ENCODE results near the gene SLC2A11.
"Not testable (repeated sequence)": the region's sequence is repeated elsewhere in the genome, so short reads cannot be mapped to it uniquely, and the experiment has no call there.

The SLC2A11 gene

GRCh38 chr22:23856721-23857605 lies 712 bp upstream of the SLC2A11 start:
- Histone ChIP-seq H3K4me1 (ENCODE audit: control insufficient read depth in 1 of 2, insufficient read depth in 1 of 2, low read depth in 1 of 2, low read length in 1 of 2) (peaks cover 22 to 26% of the 10 kb centered on the region in 2 experiments), H3K9me3 (no peaks in the 10 kb centered on the region), H3K36me3 (no peaks in the 10 kb centered on the region), H3K27me3 (peaks cover 14% of the 10 kb centered on the region), H3K4me3 (ENCODE audit: low read depth in 1 of 2, low read length in 1 of 2) (peak overlapping the region; percentile 72 to 80), H3K27ac (peak overlapping the region; percentile 77)
- no peak for TF ChIP-seq CTCF (IDR thresholded peaks at IDR 0.05)

- H3K27ac ChIP-seq, result no peak overlapping the region
- peak overlapping the region; percentile 72 to 80 for H3K4me3 ChIP-seq (ENCODE audit: low read depth in 1 of 2, low read length in 1 of 2)
- H3K27me3 ChIP-seq, result peaks cover 14% of the 10 kb centered on the region
- H3K4me1 ChIP-seq (ENCODE audit: control insufficient read depth in 1 of 2, insufficient read depth in 1 of 2, low read depth in 1 of 2, low read length in 1 of 2), result peaks cover 22 to 26% of the 10 kb centered on the region in 2 experiments
- no peak for TF ChIP-seq CTCF (IDR thresholded peaks at IDR 0.05)
- no peaks in the 10 kb centered on the region for H3K9me3 ChIP-seq
- H3K36me3 ChIP-seq, result no peaks in the 10 kb centered on the region
Observed at GRCh38 chr22:23858484-23858815, 775 bp downstream of the SLC2A11 start.

- Histone ChIP-seq H3K4me3 (ENCODE audit: low read depth in 1 of 2, low read length in 1 of 2) (no peak overlapping the region), H3K9me3 (no peaks in the 10 kb centered on the region)
- no peak for TF ChIP-seq CTCF (IDR thresholded peaks at IDR 0.05)
Observed at GRCh38 chr22:23859201-23859600, 1.5 kb downstream of the SLC2A11 start.

GRCh38 chr22:23860187-23860586 lies 2.5 kb downstream of the SLC2A11 start:
- Histone ChIP-seq H3K4me1 (ENCODE audit: control insufficient read depth in 1 of 2, insufficient read depth in 1 of 2, low read depth in 1 of 2, low read length in 1 of 2) (peaks cover 22 to 26% of the 10 kb centered on the region in 2 experiments), H3K27me3 (peaks cover 14% of the 10 kb centered on the region)
- not testable (repeated sequence) for H3K36me3 ChIP-seq; H3K9me3 ChIP-seq; H3K27ac ChIP-seq; H3K4me3 ChIP-seq (ENCODE audit: low read depth in 1 of 2, low read length in 1 of 2)

More at GRCh38 chr22:23859201-23859600, 1.5 kb downstream of the SLC2A11 start:
- Histone ChIP-seq H3K36me3 (no peaks in the 10 kb centered on the region), H3K27ac (no peak overlapping the region), H3K27me3 (peaks cover 14% of the 10 kb centered on the region), H3K4me1 (ENCODE audit: control insufficient read depth in 1 of 2, insufficient read depth in 1 of 2, low read depth in 1 of 2, low read length in 1 of 2) (peaks cover 22 to 26% of the 10 kb centered on the region in 2 experiments)

- Histone ChIP-seq H3K9me3 (no peaks in the 10 kb centered on the region), H3K36me3 (no peaks in the 10 kb centered on the region), H3K4me3 (ENCODE audit: low read depth in 1 of 2, low read length in 1 of 2) (no peak overlapping the region), H3K4me1 (ENCODE audit: control insufficient read depth in 1 of 2, insufficient read depth in 1 of 2, low read depth in 1 of 2, low read length in 1 of 2) (peaks cover 13 to 18% of the 10 kb centered on the region in 2 experiments), H3K27me3 (peaks cover 4% of the 10 kb centered on the region), H3K27ac (no peak overlapping the region)
- TF ChIP-seq CTCF (IDR thresholded peaks at IDR 0.05), result no peak
Observed at GRCh38 chr22:23862103-23862502, 4.4 kb downstream of the SLC2A11 start.

- not testable (repeated sequence) for H3K4me3 ChIP-seq (ENCODE audit: low read depth in 1 of 2, low read length in 1 of 2); H3K4me1 ChIP-seq (ENCODE audit: control insufficient read depth in 1 of 2, insufficient read depth in 1 of 2, low read depth in 1 of 2, low read length in 1 of 2); H3K36me3 ChIP-seq; H3K27ac ChIP-seq; H3K27me3 ChIP-seq; H3K9me3 ChIP-seq
Observed at GRCh38 chr22:23864499-23865154, 7.0 kb downstream of the SLC2A11 start.
